Esophagus muscularis mucosa (tissue), 4 donors: ENCODE results near the gene NTM. TPM values are rescaled to one million over a fixed set of nuclear protein-coding genes. Genes with fewer than 3 reads are reported as not detected.

Experiments
- DNase-seq: peaks from one replicate; pipeline ENCODE4 v3.0.0-alpha.2; 2017; ENCODE audit errors: extremely low spot score
- H3K27ac ChIP-seq, 4 donors: fragments of 200-600 bp; sonication (generic); replicated peaks in 1 of 4; 1 replicate in 3 of 4; 2 replicates in 1 of 4; pipeline ENCODE4 v1.5.1; 2016 to 2019; ENCODE audit warnings: mild to moderate bottlenecking in 1 of 4
- H3K27me3 ChIP-seq, 4 donors: fragments of 200-600 bp; sonication (generic); one replicate each; pipeline versions ENCODE4 v1.5.1 to v1.6.0; 2016 to 2019
- H3K36me3 ChIP-seq, 4 donors: fragments of 200-600 bp; sonication (generic); one replicate each; pipeline ENCODE4 v1.5.1; 2016 to 2019
- H3K4me1 ChIP-seq, 4 donors: fragments of 200-600 bp; sonication (generic); one replicate each; pipeline ENCODE4 v1.5.1; 2016 to 2019
- H3K4me3 ChIP-seq, 4 donors: fragments of 200-600 bp; sonication (generic); 1 replicate in 2 of 4; 2 replicates in 2 of 4; pipeline ENCODE4 v1.5.1; 2016 to 2019; ENCODE audit warnings: mild to moderate bottlenecking in 4 of 4, moderate library complexity in 1 of 4
- H3K9me3 ChIP-seq, 4 donors: fragments of 200-600 bp; sonication (generic); 1 replicate in 3 of 4; 2 replicates in 1 of 4; pipeline ENCODE4 v1.5.1; 2016 to 2019
- EP300 ChIP-seq: sonication (generic); formaldehyde crosslinking; IDR thresholded peaks from one replicate; pipeline ENCODE4 v1.6.1; 2017; ENCODE audit warnings: antibody characterized with exemption
- POLR2A ChIP-seq: fragments of 450-650 bp; IDR thresholded peaks from one replicate; pipeline ENCODE4 v1.6.1; 2017; ENCODE audit warnings: antibody characterized with exemption, moderate library complexity, mild to moderate bottlenecking, low read depth
- POLR2AphosphoS5 ChIP-seq, 2 donors: sonication (generic); formaldehyde crosslinking; IDR thresholded peaks; one replicate each; pipeline ENCODE4 v1.6.1; 2017; ENCODE audit warnings: antibody characterized with exemption in 2 of 2
- WGBS: methylation state at CpG from one replicate; pipeline ENCODE4 v1.1.5; 2018; 5-methylcytosine and 5-hydroxymethylcytosine counted together
- intact Hi-C: fragments of 100-400 bp; cut with DNase I; formaldehyde crosslinking; loops from one replicate; pipeline ENCODE4 v1.15.1; 2023
- total RNA-seq, 4 donors: library from RNA; depleted of rRNA; stranded (reverse); fragments of >200 nt; gene quantifications; one replicate each; pipeline versions ENCODE4 v1.1.0 to v1.2.1, GENCODE V29; 2016
- TF ChIP-seq, protein P1 (sequence below), 3 experiments: fragments of 200-600 bp in 2 of 3; fragments of 450-650 bp in 1 of 3; sonication (generic) in 2 of 3; IDR thresholded peaks; one replicate each; pipeline ENCODE4 v1.5.1; 2017 to 2019; ENCODE audit warnings: antibody characterized with exemption in 3 of 3, mild to moderate bottlenecking in 2 of 3, moderate library complexity in 1 of 3

Gene NTM
- total RNA-seq, 4 donors from 2014 or later = 5.6 to 25.3 (median 8.3) TPM

GRCh38 chr11:131979364-131979763 lies 608.9 kb downstream of the NTM start:
- no peaks in the 10 kb centered on the region for H3K36me3 ChIP-seq
- WGBS = 89% methylated on average over 3 of the region's 3 CpGs
- H3K9me3 ChIP-seq = no peaks in the 10 kb centered on the region
- H3K27ac ChIP-seq = no peak overlapping the region
- peaks cover 0 to 7% (median 0%) of the 10 kb centered on the region in 4 donors for H3K4me1 ChIP-seq
- no peaks in the 10 kb centered on the region for H3K27me3 ChIP-seq
- no peak for DNase-seq
- intact Hi-C loops = no loop called here
- no peak overlapping the region for H3K4me3 ChIP-seq
- TF ChIP-seq POLR2AphosphoS5 (IDR thresholded peaks at IDR 0.05) (no peak), EP300 (no peak), POLR2A (no peak)
- TF ChIP-seq, protein P1, sequence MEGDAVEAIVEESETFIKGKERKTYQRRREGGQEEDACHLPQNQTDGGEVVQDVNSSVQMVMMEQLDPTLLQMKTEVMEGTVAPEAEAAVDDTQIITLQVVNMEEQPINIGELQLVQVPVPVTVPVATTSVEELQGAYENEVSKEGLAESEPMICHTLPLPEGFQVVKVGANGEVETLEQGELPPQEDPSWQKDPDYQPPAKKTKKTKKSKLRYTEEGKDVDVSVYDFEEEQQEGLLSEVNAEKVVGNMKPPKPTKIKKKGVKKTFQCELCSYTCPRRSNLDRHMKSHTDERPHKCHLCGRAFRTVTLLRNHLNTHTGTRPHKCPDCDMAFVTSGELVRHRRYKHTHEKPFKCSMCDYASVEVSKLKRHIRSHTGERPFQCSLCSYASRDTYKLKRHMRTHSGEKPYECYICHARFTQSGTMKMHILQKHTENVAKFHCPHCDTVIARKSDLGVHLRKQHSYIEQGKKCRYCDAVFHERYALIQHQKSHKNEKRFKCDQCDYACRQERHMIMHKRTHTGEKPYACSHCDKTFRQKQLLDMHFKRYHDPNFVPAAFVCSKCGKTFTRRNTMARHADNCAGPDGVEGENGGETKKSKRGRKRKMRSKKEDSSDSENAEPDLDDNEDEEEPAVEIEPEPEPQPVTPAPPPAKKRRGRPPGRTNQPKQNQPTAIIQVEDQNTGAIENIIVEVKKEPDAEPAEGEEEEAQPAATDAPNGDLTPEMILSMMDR (IDR thresholded peaks at IDR 0.05) = no peak

- H3K27me3 ChIP-seq = no peaks in the 10 kb centered on the region
- no peak for DNase-seq
- TF ChIP-seq EP300 (no peak), POLR2A (no peak), POLR2AphosphoS5 (IDR thresholded peaks at IDR 0.05) (no peak)
- TF ChIP-seq, protein P1 (IDR thresholded peaks at IDR 0.05) = no peak
- no peaks in the 10 kb centered on the region for H3K36me3 ChIP-seq
- peaks cover 0 to 7% (median 0%) of the 10 kb centered on the region in 4 donors for H3K4me1 ChIP-seq
- WGBS = 85% methylated on average over 3 of the region's 3 CpGs
- H3K9me3 ChIP-seq = no peaks in the 10 kb centered on the region
- H3K27ac ChIP-seq = no peak overlapping the region
- intact Hi-C loops = no loop called here
- H3K4me3 ChIP-seq = no peak overlapping the region
These were observed 609.8 kb downstream of the NTM start for GRCh38 chr11:131980199-131980598.

GRCh38 chr11:131980888-131981668 lies 610.7 kb downstream of the NTM start:
- no peak for DNase-seq
- intact Hi-C loops = no loop called here
- H3K27me3 ChIP-seq = no peaks in the 10 kb centered on the region
- H3K4me1 ChIP-seq = peaks cover 0 to 7% (median 0%) of the 10 kb centered on the region in 4 donors
- TF ChIP-seq EP300 = no peak
- no peak for TF ChIP-seq POLR2A
- TF ChIP-seq, protein P1 (IDR thresholded peaks at IDR 0.05) = no peak
- no peak for TF ChIP-seq POLR2AphosphoS5 (IDR thresholded peaks at IDR 0.05)
- no peaks in the 10 kb centered on the region for H3K9me3 ChIP-seq
- H3K4me3 ChIP-seq = no peak overlapping the region
- H3K36me3 ChIP-seq = no peaks in the 10 kb centered on the region
- no peak overlapping the region for H3K27ac ChIP-seq
- 53% methylated on average over 11 of the region's 11 CpGs for WGBS

DNA sequence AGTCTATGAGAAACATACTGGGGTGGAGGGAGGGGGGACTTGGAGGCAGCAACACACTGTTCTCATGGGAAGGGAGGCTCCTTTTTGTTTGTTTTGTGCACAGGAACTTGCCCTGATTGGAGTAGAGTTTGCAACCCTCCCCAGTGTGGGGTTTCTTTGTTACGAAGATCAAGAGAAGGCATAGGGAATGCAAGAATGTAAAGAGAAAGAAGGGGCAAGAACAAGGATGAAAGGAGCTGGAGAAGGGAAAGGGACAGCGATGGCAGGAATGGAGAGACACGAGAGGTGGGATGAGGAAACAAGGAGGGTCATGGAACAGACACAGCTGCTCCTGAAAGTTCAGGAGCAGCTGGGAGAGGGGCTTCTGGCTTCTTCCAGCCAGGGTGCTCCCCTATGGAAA lies 611.7 kb downstream of the NTM start:
- H3K27me3 ChIP-seq = no peaks in the 10 kb centered on the region
- DNase-seq = no peak
- WGBS = 73% methylated on average over 3 of the region's 3 CpGs
- intact Hi-C loops = no loop called here
- H3K4me1 ChIP-seq = peaks cover 0 to 7% (median 0%) of the 10 kb centered on the region in 4 donors
- no peaks in the 10 kb centered on the region for H3K9me3 ChIP-seq
- no peak for TF ChIP-seq EP300
- TF ChIP-seq, protein P1 (IDR thresholded peaks at IDR 0.05) = no peak
- no peak for TF ChIP-seq POLR2A
- no peak for TF ChIP-seq POLR2AphosphoS5 (IDR thresholded peaks at IDR 0.05)
- H3K27ac ChIP-seq = no peak overlapping the region
- no peaks in the 10 kb centered on the region for H3K36me3 ChIP-seq
- no peak overlapping the region for H3K4me3 ChIP-seq
